Vagina (tissue), 2 donors: ENCODE data around the gene NADK2.

Experiments
- CTCF ChIP-seq, 3 experiments: fragments of 450-650 bp in 2 of 3; fragments of 200-600 bp in 1 of 3; sonication (generic) in 1 of 3; IDR thresholded peaks; one replicate each; pipeline ENCODE4 v1.5.1; 2017 to 2019; ENCODE audit warnings: antibody characterized with exemption in 3 of 3, mild to moderate bottlenecking in 2 of 3, moderate library complexity in 2 of 3
- POLR2A ChIP-seq, 2 donors: fragments of 450-650 bp; IDR thresholded peaks; one replicate each; pipeline ENCODE4 v1.6.1; 2017; ENCODE audit warnings: antibody characterized with exemption in 2 of 2, mild to moderate bottlenecking in 2 of 2, moderate library complexity in 2 of 2
- POLR2AphosphoS5 ChIP-seq, 2 donors: sonication (generic); formaldehyde crosslinking; IDR thresholded peaks; one replicate each; pipeline ENCODE4 v1.9.0; 2017; ENCODE audit warnings: antibody characterized with exemption in 2 of 2, mild to moderate bottlenecking in 2 of 2, low read depth in 1 of 2; ENCODE audit not compliant: insufficient read depth in 1 of 2

DNA sequence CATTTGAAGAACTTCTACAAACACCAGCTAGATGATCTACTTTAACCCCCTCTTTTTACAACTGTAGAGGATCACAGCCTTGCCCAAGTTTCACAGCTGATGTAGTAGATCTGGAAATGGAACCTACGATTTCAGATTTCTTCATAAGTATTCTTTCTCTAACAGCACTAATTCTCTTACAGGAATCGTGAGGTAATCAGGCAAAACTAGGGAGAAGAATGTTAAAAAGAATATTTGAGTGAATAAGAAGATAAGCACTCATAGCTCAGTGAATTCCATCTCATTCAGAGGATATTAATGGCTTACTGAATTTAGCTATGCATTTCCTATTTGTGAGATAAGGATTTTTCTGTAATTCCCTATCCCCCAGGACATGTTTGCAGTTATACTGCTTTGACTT lies 42.1 kb downstream of the NADK2 start:
- TF ChIP-seq CTCF (IDR thresholded peaks at IDR 0.05) (no peak), POLR2A (IDR thresholded peaks at IDR 0.05) (no peak), POLR2AphosphoS5 (IDR thresholded peaks at IDR 0.05; ENCODE audit: insufficient read depth in 1 of 2, low read depth in 1 of 2) (no peak)
